CD4-positive, alpha-beta T cell treated with Interleukin-10 for 1 hour (primary cell): ENCODE measurements around the gene PACRG.
"Not testable (repeated sequence)": the region's sequence is repeated elsewhere in the genome, so short reads cannot be mapped to it uniquely, and the experiment has no call there.

ENCODE experiments used
- DNase-seq: peaks from one replicate; pipeline ENCODE4 v3.0.0-alpha.2; 2020

The PACRG gene

DNA sequence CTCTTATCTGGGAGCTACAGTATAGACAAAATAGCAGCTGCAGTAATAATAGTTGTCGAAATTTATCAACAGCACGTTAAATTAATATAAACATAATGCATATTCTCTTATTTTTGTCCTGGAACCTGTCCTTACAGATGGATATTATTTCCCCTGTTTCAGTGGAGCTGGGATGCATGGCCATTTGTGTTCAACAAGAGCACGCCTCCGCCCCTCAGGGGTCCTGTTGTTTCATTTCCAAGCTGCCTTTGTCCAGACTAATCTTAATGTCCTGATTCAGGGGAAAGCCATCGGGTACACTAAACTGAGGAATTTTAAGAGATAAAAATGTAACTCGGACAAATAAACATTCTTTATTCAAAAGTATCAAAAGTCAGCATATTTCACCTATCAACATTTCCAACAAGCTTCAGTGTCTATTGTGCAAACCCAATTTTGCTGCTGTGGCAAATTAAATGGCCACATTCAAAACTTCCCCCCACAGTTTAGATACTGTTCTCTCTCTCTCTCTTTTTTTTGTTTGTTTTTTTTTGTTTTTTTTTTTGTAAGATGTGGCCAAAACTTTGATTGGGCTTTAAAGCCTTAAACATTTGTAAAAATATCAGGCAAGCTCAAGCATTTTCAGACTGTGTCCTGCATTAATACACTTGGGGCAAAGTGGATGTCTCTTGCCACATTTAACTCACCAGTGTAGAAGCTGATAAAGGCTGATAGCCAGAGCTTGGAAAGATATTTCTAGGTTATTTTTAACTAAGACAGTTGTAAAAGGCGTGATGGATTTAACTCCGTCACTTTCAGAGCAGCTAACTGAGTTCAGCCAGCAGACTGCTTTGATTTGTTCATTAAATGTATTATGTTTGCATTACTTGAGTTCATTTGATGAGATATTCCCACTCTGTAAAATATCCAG lies 574.2 kb downstream of the PACRG start:
- no peak for DNase-seq

DNA sequence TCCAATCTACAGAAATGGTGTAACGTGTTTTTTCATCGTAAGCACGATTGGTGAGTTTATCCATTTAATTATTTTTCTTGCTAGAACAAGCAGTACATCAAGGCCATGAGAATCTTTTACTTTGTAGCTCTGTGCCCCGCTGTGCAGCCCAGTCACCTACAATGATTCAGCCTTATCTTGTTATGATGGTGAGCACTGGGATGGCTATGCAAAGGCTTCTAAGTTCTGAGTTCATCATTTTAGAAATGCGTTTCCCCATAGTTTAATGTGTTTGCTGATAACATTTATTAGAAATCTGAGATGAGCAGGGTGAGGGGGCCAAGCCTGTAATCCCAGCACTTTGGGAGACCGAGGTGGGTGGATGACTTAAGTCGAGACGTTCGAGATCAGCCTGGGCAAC lies 575.0 kb downstream of the PACRG start:
- DNase-seq: no peak

DNA sequence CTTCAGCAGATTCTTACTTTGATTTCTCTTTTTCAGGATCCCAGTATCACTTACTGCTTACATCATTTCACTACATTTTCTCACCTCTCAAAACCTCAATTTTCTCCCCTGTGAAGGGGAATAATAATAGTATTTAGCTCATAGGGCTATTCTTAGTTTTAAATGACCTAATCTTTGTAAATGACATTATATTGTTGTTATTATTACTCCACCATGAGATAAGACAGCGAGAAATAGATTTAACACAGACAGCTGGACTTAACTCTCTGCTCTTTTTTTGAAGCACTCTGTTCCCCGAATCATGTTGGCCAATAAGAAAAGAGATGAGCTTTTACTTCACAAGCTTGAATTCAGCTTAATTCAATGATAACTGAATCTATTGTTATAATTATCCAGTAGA lies 578.2 kb downstream of the PACRG start:
- no peak for DNase-seq

DNA sequence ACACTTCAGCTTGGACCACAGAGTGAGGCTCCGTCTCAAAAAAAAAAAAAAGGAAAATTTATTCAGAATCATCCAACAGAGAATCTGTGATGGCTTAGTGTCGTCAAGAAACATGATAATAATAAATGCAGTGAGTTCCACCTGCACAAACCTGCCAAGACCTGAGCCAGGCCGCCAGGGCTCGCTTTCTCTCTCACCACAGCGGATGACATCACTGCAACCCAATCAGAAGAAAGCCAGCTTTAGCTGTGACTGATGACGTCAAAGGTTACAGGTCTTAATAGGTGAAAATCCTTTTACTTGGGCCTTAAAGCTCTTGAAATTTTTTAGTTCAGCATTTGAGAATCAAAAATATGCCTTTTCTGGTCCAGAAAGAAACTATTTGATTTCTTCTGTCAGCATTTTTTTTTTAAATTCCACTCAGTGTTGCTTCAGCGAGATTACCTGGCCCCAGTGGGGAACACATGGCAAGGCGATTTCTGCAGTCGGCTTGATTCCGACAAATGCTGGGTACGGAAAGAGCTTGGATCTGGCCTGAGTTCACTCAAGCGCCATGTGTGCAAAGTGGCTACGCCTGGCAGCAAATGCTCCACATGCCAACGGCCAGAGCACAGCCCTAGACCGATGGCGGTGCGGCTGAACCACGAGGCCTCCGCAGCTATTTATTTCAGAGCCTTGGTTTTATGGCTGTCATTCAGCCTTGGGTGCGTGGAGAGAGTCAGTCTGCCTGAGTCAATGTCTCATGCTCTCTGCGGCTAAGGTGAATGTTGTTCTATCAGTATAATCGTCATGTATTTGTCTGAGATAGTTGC lies 581.1 kb downstream of the PACRG start:
- no peak for DNase-seq

DNA sequence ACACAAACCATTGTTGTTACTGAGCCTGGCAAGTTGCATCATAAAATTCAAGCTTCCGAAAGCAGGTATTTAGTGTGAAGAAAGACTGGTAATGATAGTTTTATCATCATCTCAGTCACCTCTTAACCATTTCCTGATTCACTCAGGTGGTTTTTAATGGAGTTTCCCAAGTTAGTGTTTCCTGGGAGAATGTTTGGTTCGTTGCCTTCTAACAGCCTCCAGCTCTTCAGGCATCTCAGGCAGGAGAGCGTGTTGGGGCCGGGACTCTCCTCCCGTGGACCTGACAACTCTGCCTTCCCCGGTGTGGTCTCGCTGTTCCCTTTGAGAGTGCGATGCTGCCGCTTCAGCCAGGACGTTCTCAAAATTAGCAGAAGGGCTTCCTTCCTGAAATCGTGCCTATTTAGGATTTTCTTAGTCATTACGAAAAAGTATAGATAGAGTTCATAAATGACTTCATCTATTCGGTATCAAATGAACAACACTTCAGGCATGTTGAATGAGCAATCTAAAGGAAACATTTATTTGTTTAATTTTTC lies 581.8 kb downstream of the PACRG start:
- no peak for DNase-seq

DNA sequence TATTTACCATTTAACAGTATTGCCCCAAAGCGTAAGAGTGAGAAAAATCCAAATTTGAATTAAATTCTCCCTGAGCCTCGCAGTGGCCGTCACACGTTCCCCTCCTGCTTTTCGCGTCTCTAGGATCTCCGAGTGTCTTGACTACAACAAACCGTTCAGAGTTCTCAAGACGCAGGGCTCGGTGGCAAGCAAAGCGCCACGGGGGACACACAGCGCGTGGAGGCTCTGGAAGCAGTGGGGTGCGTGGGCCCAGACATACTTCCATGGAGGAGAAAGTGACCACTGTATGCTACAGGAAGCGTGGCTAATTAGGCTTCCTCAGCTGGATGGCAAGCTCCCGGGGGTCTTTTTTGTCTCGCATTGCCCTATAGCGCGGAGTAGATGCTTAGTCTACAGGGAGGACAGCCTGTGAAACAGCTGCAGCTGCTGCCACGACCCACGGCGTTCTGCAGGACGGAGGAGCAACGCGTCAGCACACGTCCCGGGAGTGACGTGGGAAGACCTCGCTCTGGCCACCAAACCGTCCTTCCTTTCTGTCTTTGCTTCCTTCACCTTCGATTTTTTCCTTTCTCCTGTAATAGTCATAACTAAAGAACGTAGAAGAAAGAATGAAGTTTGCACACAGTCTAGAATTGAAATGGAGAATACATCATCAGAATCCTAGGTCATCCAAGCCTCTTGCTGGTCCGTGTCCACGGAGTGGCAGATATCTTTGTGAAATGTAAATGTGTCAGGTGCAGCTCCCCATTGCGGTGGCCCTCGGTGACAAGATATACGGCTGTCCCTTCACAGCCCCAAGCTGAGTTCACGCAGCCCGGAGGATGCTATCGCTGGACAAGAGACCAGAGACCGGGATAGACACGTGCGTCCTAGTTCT lies 582.6 kb downstream of the PACRG start:
- DNase-seq: no peak

DNA sequence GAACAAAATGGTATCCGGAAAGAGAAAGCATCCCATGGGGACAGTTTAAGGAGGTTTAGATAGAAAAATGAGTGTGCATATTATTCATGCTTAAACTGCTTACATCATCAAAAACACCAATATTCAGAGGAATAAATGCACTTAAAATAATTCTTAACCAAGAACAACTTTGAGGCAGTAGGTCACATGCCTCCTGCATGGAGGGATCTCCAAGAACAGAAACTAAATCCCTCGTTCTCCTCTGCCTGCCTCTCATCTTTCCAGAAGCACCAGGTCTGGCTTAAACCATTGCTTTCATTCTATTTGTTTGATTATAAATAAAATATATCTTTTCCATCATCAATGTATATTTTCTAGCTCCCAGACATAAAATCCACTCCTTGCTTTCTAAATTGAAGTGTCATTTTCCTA lies 583.2 kb downstream of the PACRG start:
- DNase-seq: no peak

DNA sequence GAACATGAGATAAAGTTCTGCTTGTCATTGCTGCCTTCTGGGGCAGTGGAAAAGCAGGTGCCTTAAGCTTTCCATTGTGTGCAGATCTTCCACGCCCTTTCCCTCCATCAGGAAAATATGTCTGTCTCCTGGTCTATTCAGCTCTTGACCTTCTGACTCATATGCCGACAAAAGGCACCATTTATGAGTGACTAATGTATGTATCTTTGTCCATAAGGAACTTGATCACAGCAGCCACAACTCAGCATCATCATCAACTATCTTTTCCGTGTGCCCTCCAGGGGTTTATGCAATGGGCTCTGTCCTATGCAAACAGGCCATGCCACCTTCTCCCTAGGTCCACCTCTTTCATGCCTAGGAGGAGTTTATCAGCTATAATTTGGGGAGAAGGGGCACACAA lies 584.1 kb downstream of the PACRG start:
- no peak for DNase-seq

DNA sequence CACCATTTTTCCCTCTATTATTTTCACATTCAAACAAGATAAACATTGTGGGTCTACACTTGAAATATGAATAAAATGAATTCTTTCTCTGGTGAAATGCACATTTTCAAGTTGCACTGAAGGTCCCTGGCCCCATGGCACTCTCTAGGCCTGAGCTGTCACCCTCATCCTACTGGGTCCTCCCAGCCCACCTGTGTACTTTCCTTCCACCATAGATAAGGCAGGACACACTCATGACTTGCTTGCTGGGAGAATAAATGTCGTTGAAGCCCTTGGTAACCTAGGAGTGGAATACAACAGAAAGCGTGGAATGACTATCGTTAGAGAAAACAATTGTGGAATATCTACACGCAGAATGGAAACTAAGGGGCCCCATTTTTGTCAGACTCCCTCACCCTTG lies 585.8 kb downstream of the PACRG start:
- DNase-seq: no peak

DNA sequence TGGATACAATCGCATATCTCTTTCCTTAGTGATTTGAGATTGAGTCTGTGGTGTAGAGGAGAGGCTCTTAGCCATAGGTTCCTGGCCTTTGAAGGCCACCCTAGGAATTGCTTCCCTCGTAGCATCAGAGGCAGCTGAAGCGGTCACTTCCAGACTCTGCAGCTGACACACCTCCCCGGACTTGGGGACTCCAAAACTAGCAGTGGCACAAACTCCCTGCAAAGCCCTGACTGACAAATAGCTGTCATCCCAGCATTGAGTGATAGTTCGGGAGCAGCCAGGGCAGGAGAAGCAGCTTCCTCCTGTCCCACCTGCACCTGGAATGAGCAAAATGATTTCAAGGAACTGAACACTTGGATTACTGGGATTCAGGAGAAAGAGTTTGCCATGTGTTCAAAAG lies 586.2 kb downstream of the PACRG start:
- no peak for DNase-seq

DNA sequence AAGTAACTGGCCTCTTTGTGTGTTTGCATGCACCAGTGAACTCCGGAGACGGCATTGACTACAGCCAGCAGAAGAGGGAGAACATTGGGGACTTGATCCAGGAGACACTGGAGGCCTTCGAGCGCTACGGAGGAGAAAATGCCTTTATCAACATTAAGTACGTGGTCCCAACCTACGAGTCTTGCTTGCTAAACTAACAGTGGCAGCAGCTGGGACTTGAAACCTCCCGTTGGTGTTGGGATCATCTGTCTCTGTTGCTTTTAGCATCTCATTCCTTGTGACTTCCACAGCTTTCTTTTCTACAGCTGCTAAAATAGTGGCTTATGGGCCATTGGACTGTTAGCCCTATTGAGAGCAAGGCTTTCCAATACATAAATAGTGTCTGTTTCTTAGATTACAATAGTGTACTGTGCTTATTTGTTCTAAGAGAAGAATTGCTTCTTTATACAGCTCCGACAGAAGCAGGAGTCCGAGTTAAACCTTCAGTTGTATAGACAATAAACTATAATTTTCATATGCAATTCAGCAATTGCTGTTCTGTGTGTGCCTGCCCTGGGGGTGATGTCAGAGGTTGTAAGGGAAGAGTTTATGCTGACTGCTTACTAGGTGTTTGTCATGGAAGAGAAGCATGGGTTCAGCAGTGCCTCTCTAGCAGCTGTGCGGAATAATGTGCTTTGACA lies 587.2 kb downstream of the PACRG start:
- DNase-seq: no peak

DNA sequence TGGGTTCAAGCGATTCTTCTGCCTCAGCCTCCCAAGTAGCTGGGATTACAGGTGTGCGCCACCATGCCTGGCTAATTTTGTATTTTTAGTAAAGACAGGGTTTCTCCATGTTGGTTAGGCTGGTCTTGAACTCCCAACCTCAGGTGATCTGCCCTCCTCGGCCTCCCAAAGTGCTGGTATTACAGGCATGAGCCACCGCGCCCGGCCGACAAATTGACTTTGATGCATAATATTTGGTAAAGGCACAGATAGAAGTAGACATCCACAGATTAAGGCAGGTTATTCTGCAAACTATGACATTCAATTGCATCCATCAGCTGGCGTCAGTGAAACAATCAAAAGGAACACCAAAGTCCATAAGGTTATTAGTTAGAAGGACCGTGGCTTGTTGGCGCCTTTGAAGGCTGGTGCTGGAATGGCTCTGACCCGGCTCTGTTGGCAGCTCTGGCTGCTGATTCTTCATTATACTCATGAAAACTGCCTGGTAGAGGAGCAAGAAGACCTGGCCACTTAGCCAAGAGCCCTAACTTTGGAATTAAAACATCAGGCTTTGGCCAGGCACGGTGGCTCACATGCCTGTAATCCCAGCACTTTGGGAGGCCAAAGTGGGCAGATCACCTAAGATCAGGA lies 589.2 kb downstream of the PACRG start:
- not testable (repeated sequence) for DNase-seq

DNA sequence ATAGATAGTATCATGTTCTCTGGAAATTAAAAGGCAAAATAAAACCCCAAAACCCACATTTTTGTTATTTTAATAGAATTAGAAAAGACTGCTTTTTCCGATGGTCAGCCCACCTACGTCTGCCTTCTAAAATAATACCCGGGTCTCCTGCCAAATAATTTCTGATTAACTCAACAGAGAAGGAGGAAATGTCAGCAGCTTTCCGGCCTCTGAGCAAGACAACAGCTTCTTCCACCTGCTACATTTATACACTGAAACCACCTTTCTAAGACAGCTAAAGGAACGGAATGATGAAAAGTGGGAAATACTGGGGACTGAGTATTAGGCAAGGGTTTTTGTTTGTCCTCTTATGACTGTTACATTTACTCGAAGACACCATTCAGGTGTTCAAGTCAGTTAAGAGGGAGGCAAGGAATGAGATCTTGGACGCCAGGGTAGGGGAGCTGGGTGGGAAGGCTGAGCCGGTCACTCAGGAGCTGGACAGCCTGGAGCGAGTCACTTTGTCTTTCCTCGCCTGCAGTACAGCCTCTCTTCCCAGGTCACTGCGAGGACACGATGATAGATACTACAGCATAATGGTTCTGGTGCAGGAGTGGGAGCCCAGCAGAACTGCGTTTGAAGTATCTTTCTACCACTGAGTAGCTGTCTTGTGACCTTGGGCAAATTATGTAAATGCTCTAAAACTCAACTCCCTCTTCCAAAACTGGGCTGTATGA lies 590.5 kb downstream of the PACRG start:
- DNase-seq: no peak

DNA sequence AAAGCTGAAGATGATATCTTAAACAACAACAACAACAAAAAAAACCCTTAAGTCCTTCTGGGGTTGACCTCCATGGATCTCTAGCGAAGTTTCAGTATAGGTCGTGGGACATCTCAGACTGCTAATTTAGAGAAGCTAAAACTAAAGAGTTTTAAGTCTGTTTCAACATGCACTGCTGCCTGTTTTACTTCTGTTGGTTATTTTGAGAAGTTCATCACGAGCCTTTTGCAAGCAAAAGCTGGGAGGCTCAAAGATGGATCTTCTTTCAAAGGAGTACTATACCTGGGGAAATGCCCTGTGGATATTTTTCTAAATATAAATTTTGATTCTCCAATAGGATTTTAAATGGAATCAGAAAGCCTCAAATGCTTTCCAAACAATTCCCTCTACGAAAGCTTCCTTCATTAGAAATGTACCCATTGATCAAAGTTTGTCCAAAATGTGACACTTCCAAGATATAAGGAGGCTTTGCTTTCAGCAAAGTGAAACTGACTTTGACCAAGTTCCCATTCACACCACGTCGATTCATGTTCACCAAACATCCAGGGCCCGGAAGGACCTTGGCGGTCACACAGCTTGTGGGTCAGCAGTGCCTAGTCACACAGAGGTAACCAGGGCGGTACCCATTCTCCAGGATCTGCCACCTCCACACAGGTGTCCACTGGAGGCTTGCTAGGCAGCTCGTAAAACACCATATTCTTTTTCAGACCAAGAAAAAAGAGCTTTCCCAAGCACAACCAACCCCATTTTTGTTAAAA lies 592.0 kb downstream of the PACRG start:
- DNase-seq: no peak

DNA sequence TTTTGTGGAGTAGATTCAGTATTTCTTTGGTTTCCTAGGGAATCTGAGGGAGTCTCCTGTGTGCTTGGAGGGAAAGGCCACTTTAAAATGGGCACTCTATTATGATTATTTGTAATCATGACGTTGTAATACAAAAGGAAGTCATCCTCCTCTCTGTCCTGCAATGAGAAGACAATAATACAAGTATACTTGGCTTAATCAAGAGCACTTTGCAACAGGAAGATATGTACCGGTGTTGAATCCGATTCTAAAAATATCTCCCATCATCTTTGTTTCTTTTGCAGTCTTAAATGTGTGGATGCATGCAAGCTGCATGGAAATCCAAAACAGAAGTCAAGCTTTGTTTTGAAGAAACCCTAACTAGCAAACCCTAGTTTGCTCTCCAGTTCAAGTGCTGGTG lies 592.6 kb downstream of the PACRG start:
- no peak for DNase-seq

DNA sequence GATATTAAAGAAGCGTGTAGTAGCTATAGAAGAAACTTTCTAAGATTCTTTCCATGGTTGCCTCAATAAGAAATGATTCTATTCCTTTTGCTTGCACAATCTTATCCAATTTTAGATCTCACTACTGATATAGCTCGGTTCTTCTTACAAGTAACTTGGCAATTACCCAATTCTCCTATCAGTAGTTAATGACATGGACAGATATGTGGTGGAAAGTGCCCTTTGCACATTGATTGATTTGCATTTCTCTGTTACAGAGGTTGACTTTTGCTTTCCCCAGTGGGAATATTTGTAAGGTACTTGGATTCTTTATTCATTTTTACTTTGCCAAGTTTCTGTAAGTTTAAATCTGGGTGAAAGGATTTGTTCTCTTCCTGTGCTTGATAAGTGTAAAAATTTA lies 593.0 kb downstream of the PACRG start:
- no peak for DNase-seq

DNA sequence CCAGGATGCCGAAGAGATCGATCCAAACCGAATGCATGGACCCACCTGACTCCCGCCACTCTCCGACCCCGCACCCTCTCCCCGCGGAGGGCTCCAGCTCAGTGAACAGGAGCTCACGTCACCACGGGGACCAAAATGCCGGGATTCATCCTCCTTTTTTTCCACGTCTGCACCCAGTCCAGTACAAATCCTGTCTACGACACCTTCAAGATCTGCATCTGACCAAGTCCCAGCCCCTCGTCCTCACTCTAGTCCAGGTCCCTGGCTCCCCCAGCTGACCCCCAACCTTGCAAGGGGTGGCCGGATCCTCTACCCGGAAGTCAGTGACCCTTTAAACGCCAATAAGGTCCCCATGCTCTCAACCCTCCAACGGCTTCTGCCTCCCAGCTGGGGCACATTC lies 593.9 kb downstream of the PACRG start:
- no peak for DNase-seq

DNA sequence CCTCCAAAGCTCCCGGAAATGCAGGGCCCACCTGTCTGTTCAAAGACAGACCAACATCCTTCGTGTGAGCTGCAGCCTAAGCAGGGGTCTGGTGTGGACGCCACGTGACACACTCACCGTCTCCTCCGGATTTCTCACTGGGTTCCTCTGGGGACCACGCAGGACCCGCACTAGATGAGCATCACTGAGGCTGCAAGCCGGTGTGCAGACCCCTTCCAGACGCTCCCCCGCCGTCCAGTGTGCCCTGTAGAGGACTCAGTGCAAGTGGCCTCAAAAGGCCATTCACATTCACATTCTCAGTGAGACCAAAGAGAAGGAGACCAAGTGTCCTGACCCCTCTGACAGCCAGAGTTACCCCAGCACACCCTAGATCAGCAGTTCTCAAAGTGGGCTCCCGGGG lies 595.5 kb downstream of the PACRG start:
- no peak for DNase-seq

DNA sequence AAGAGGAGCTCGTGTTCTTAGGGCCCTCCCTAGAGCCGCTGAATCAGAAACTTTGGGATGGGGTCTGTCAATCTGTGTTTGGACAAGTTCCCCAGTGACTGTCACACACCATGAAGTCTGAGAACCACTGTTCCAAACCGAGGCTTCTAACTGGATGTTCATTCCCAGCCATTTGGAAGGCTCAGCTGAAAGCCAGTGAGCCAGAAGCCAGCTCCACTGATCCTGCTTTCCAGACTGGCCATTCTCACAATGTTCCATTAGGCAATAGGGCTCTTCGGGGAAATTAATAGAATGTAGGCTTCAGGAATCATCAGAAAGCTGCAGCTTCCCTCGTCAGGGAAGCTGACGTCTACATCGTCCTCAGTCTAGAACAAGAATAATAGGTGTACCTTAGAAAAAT lies 595.9 kb downstream of the PACRG start:
- no peak for DNase-seq

DNA sequence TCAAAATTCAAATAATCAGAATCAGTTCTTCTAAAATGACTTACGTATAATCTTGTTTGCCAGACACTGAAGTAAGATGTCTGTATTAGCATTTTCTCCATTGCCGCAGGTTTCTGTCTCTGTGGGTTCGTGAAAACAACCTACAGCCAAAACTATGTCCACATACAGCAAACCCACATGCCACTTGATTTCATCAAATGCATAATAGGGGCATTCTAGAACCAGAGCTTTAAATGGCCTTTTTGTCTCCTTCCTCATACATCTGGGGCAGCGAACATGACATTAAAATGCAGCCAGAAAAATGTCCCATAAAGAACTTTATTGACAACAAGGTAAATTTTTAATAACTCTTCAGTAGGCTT lies 596.5 kb downstream of the PACRG start:
- DNase-seq: no peak
